MM.1S (cell line): ENCODE results near the gene DDX5.

ENCODE experiments used
- CTCF ChIP-seq: fragments of 300-600 bp; sonication (generic); IDR thresholded peaks from 2 replicates; pipeline ENCODE4 v1.5.1; 2016; ENCODE audit warnings: antibody characterized with exemption, low read length, mixed read lengths
- EZH2 ChIP-seq: fragments of 300-600 bp; sonication (generic); optimal IDR thresholded peaks from 2 replicates; pipeline ENCODE3; 2017; ENCODE audit warnings: low read depth, mild to moderate bottlenecking, antibody characterized with exemption, low read length, mixed read lengths
- EZH2phosphoT487 ChIP-seq: fragments of 300-600 bp; sonication (generic); IDR thresholded peaks from 2 replicates; pipeline ENCODE4 v1.6.1; 2018; ENCODE audit warnings: antibody characterized with exemption, low read length

- no peak for TF ChIP-seq EZH2
- no peak for TF ChIP-seq CTCF
- TF ChIP-seq EZH2phosphoT487: no peak
Measured at GRCh38 chr17:64480951-64481350, 25.1 kb downstream of the DDX5 start.
